HCT116 (cell line): Measurements from ENCODE around the gene CKMT2. TPM values are rescaled to one million over a fixed set of nuclear protein-coding genes. Genes with fewer than 3 reads are reported as not detected.

Experiments used
- ATAC-seq: fragments of 200-7000 bp; cut with Tn5 transposase; 2 replicates; pipeline ENCODE4 v1.9.1; 2020; ENCODE audit warnings: mild to moderate bottlenecking, moderate library complexity
- BruUV-seq: library from RNA; stranded (reverse); fragments of 400-500 nt; replicated peaks from 2 replicates; lab custom pipeline; 2021; lab: Mats Ljungman, UMichigan
- CTCF ChIA-PET: fragments of 300-600 bp; sonication (Branson Sonifier 250); formaldehyde crosslinking; loops from one replicate; lab custom pipeline; 2021; ENCODE audit warnings: antibody characterized with exemption; lab: Charles Lee
- POLR2A ChIA-PET: fragments of 300-600, 350-600 bp; sonication (Branson Sonifier 250); formaldehyde crosslinking; loops from one replicate; lab custom pipeline; 2021; ENCODE audit warnings: antibody characterized with exemption; lab: Charles Lee
- RAD21 ChIA-PET, 2 experiments: fragments of 300-600 bp; sonication (Branson Sonifier 250); formaldehyde crosslinking; loops; one replicate each; lab custom pipeline; 2023; ENCODE audit warnings: low total read pairs in 2 of 2; ENCODE audit not compliant: uncharacterized antibody in 2 of 2, unreplicated experiment in 2 of 2, low non-redundant PET in 1 of 2; lab: Charles Lee
- DNase-seq: peaks from one replicate; pipeline ENCODE4 v3.0.0-alpha.2; 2010; ENCODE audit warnings: low read depth, low spot score
- H2AFZ ChIP-seq: fragments of 200-600 bp; shearing (Covaris generic), sonication (generic); 2 replicates; pipeline ENCODE4 v1.6.1; 2017; ENCODE audit warnings: low read depth, mixed run types, mixed read lengths, antibody characterized with exemption, low read length; ENCODE audit not compliant: poor library complexity, severe bottlenecking
- H3K27ac ChIP-seq: 2 replicates; pipeline ENCODE4 v1.5.1; 2012; ENCODE audit warnings: low read depth, low read length
- H3K27me3 ChIP-seq: fragments of 200-600 bp; sonication (generic); 2 replicates; pipeline ENCODE4 v1.6.1; 2016; ENCODE audit warnings: mixed run types, low read length, mixed read lengths; ENCODE audit not compliant: insufficient read depth
- H3K36me3 ChIP-seq, 2 experiments: fragments of 200-500 bp in 1 of 2; fragments of 200-600 bp in 1 of 2; sonication (Bioruptor generic) in 1 of 2; sonication (generic) in 1 of 2; 2 replicates each; pipeline versions ENCODE4 v1.5.1 to v1.6.1; 2014 to 2016; ENCODE audit warnings: low read length in 2 of 2, inconsistent platforms in 1 of 2, mixed read lengths in 1 of 2, mixed run types in 1 of 2; ENCODE audit not compliant: insufficient read depth in 2 of 2, control insufficient read depth in 1 of 2
- H3K4me1 ChIP-seq, 2 experiments: fragments of 200-600 bp in 1 of 2; sonication (generic) in 1 of 2; 2 replicates each; pipeline versions ENCODE4 v1.5.1 to v1.6.1; 2012 to 2017; ENCODE audit warnings: low read length in 2 of 2, inconsistent platforms in 1 of 2, mild to moderate bottlenecking in 1 of 2, mixed read lengths in 1 of 2, mixed run types in 1 of 2, moderate library complexity in 1 of 2; ENCODE audit not compliant: insufficient read depth in 2 of 2, control insufficient read depth in 1 of 2
- H3K4me2 ChIP-seq: fragments of 200-600 bp; sonication (generic); 2 replicates; pipeline ENCODE4 v1.6.1; 2017; ENCODE audit warnings: mixed run types, low read length, mixed read lengths
- H3K4me3 ChIP-seq, 2 experiments: fragments of 200-600 bp in 1 of 2; sonication (generic) in 1 of 2; replicated peaks in 1 of 2; 2 replicates each; pipeline ENCODE4 v1.5.1; 2011 to 2016; ENCODE audit warnings: low read length in 2 of 2, control low read depth in 1 of 2, low read depth in 1 of 2, mild to moderate bottlenecking in 1 of 2, mixed read lengths in 1 of 2, mixed run types in 1 of 2
- H3K79me2 ChIP-seq: fragments of 200-600 bp; sonication (generic); 2 replicates; pipeline ENCODE4 v1.6.1; 2017; ENCODE audit warnings: mild to moderate bottlenecking, mixed run types, low read length, moderate library complexity, mixed read lengths; ENCODE audit not compliant: insufficient read depth
- H3K9ac ChIP-seq: fragments of 200-600 bp; sonication (generic); 2 replicates; pipeline ENCODE4 v1.6.1; 2016; ENCODE audit warnings: low read length, mixed read lengths
- H3K9me2 ChIP-seq: fragments of 200-600 bp; sonication (generic), shearing (Covaris generic); 2 replicates; pipeline ENCODE4 v1.6.1; 2017; ENCODE audit warnings: mixed run types, mild to moderate bottlenecking, moderate library complexity; ENCODE audit not compliant: insufficient read depth
- H3K9me3 ChIP-seq, 2 experiments: fragments of 200-500 bp in 1 of 2; fragments of 200-600 bp in 1 of 2; sonication (Bioruptor generic) in 1 of 2; sonication (generic) in 1 of 2; 2 replicates each; pipeline ENCODE4 v1.6.1; 2014 to 2017; ENCODE audit warnings: low read length in 2 of 2, mixed read lengths in 2 of 2, inconsistent platforms in 1 of 2, low read depth in 1 of 2, mild to moderate bottlenecking in 1 of 2, mixed run types in 1 of 2, moderate library complexity in 1 of 2; ENCODE audit not compliant: control insufficient read depth in 1 of 2, insufficient read depth in 1 of 2
- H4K20me1 ChIP-seq: fragments of 200-600 bp; sonication (generic), shearing (Covaris generic); 2 replicates; pipeline ENCODE4 v1.6.1; 2017; ENCODE audit warnings: mixed run types, mild to moderate bottlenecking, moderate library complexity; ENCODE audit not compliant: insufficient read depth
- CBX3 ChIP-seq: IDR thresholded peaks from 2 replicates; pipeline ENCODE4 v1.6.1; 2012; ENCODE audit warnings: low read depth
- CEBPB ChIP-seq: IDR thresholded peaks from 2 replicates; pipeline ENCODE4 v1.6.1; 2012; ENCODE audit warnings: low read depth
- EGR1 ChIP-seq: IDR thresholded peaks from 2 replicates; pipeline ENCODE4 v1.6.1; 2012; ENCODE audit warnings: low read depth
- ELF1 ChIP-seq: IDR thresholded peaks from 2 replicates; pipeline ENCODE4 v1.6.1; 2012; ENCODE audit warnings: low read depth, borderline replicate concordance
- EZH2phosphoT487 ChIP-seq: fragments of 200-600 bp; IDR thresholded peaks from 2 replicates; pipeline ENCODE4 v1.6.1; 2018; ENCODE audit warnings: antibody characterized with exemption, borderline replicate concordance
- FOSL1 ChIP-seq: IDR thresholded peaks from 2 replicates; pipeline ENCODE4 v1.6.1; 2012; ENCODE audit warnings: low read depth
- JUND ChIP-seq: IDR thresholded peaks from 2 replicates; pipeline ENCODE4 v1.6.1; 2012
- POLR2A ChIP-seq: IDR thresholded peaks from 2 replicates; pipeline ENCODE4 v1.7.0; 2011; ENCODE audit warnings: borderline replicate concordance; ENCODE audit not compliant: insufficient read depth, insufficient read length; ENCODE audit errors: extremely low read depth
- POLR2AphosphoS5 ChIP-seq: IDR thresholded peaks from 2 replicates; pipeline ENCODE4 v1.6.1; 2011; ENCODE audit warnings: mild to moderate bottlenecking, low read depth, low read length, moderate library complexity
- SIN3A ChIP-seq: IDR thresholded peaks from 2 replicates; pipeline ENCODE4 v1.6.1; 2012; ENCODE audit warnings: low read depth
- SP1 ChIP-seq: IDR thresholded peaks from 2 replicates; pipeline ENCODE4 v1.6.1; 2012; ENCODE audit warnings: low read depth
- SRF ChIP-seq: IDR thresholded peaks from 2 replicates; pipeline ENCODE4 v1.6.1; 2012; ENCODE audit warnings: low read depth
- TCF7L2 ChIP-seq: IDR thresholded peaks from 2 replicates; pipeline ENCODE4 v1.7.0; 2011; ENCODE audit warnings: borderline replicate concordance, inconsistent platforms; ENCODE audit not compliant: insufficient read depth, insufficient read length; ENCODE audit errors: extremely low read depth
- YY1 ChIP-seq: IDR thresholded peaks from 2 replicates; pipeline ENCODE4 v1.6.1; 2011; ENCODE audit warnings: low read length, low read depth, moderate library complexity, mild to moderate bottlenecking; ENCODE audit not compliant: insufficient replicate concordance; ENCODE audit errors: extremely low read depth
- ZFX ChIP-seq: fragments of 450-650 bp; IDR thresholded peaks from 2 replicates; pipeline ENCODE4 v1.6.1; 2017
- ZNF274 ChIP-seq: fragments of 200-500 bp; sonication (Bioruptor generic); IDR thresholded peaks from 2 replicates; pipeline ENCODE4 v1.6.1; 2014; ENCODE audit warnings: mild to moderate bottlenecking, low read depth, low read length, inconsistent platforms
- intact Hi-C: fragments of 100-400 bp; cut with micrococcal nuclease; formaldehyde crosslinking; loops from 2 replicates; pipeline ENCODE4 v1.10.0; 2022
- total RNA-seq: library from RNA; stranded (reverse); gene quantifications from one replicate; pipeline ENCODE4 v1.2.1, GENCODE V29; 2021; ENCODE audit not compliant: unreplicated experiment
- TF ChIP-seq, protein P1 (sequence below): IDR thresholded peaks from 2 replicates; pipeline ENCODE4 v1.6.1; 2012; ENCODE audit warnings: low read depth
- TF ChIP-seq, protein P2 (sequence below): IDR thresholded peaks from 2 replicates; pipeline ENCODE4 v1.6.1; 2012
- TF ChIP-seq, protein P3 (sequence below), 3 experiments: fragments of 200-600 bp in 1 of 3; sonication (generic) in 1 of 3; IDR thresholded peaks in 2 of 3; conservative IDR thresholded peaks in 1 of 3; 2 replicates each; pipeline ENCODE4 v1.5.1; 2012 to 2017; ENCODE audit warnings: low read depth in 2 of 3, low read length in 2 of 3, antibody characterized with exemption in 1 of 3, borderline replicate concordance in 1 of 3, control low read depth in 1 of 3, mild to moderate bottlenecking in 1 of 3, mixed read lengths in 1 of 3, mixed run types in 1 of 3, moderate library complexity in 1 of 3; ENCODE audit not compliant: insufficient read depth in 1 of 3
- TF ChIP-seq, protein P4 (sequence below): IDR thresholded peaks from 2 replicates; pipeline ENCODE4 v1.6.1; 2012

The CKMT2 gene
- total RNA-seq, 1 experiment from 2014 or later: not detected

DNA sequence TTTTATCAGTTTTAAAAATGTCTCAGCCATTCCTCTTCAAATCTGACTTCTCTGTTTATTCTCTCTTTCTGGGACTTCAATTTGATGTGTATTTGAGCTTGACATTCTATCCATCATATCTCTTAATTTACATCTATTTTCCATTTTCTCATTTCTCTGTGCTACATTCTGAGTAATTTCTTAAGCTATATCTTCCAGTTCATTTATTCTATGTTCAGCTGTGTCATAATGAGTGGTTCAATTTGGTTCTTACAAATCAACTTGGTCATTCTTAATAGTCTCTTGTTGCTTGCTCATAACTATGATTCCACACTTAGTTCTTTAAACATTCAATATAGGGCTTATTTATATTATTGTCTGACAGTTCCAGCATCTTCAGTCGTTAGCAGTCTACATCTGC, 16.9 kb downstream of the CKMT2 start (continued):
- TF ChIP-seq, protein P1, sequence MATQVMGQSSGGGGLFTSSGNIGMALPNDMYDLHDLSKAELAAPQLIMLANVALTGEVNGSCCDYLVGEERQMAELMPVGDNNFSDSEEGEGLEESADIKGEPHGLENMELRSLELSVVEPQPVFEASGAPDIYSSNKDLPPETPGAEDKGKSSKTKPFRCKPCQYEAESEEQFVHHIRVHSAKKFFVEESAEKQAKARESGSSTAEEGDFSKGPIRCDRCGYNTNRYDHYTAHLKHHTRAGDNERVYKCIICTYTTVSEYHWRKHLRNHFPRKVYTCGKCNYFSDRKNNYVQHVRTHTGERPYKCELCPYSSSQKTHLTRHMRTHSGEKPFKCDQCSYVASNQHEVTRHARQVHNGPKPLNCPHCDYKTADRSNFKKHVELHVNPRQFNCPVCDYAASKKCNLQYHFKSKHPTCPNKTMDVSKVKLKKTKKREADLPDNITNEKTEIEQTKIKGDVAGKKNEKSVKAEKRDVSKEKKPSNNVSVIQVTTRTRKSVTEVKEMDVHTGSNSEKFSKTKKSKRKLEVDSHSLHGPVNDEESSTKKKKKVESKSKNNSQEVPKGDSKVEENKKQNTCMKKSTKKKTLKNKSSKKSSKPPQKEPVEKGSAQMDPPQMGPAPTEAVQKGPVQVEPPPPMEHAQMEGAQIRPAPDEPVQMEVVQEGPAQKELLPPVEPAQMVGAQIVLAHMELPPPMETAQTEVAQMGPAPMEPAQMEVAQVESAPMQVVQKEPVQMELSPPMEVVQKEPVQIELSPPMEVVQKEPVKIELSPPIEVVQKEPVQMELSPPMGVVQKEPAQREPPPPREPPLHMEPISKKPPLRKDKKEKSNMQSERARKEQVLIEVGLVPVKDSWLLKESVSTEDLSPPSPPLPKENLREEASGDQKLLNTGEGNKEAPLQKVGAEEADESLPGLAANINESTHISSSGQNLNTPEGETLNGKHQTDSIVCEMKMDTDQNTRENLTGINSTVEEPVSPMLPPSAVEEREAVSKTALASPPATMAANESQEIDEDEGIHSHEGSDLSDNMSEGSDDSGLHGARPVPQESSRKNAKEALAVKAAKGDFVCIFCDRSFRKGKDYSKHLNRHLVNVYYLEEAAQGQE: no peak

DNA sequence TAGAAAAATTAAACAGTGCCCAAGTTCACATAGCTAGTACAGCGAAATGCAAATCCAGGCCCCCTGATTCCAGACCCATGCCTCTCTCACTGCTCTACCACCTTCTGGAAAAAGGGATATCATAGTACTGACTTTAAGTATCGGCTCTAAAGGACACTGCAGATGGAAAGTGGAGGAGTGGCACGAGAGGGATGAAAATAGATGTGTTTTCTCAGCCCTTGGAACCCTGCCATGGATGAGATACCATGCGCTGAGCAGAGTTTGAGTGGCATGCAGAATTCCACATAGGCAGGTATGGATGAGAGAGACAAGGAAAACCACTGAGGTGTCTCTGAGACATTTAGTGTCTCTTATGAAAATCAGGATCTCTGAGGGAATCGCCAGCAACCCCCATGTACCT, 18.8 kb downstream of the CKMT2 start:
- ChIA-PET RAD21 (no interaction called here), POLR2A (no interaction called here), CTCF (no interaction called here)
- no peak overlapping the region for H3K4me2 ChIP-seq
- H3K36me3 ChIP-seq: no peaks in the 10 kb centered on the region
- TF ChIP-seq ELF1: no peak
- TF ChIP-seq, protein P2, sequence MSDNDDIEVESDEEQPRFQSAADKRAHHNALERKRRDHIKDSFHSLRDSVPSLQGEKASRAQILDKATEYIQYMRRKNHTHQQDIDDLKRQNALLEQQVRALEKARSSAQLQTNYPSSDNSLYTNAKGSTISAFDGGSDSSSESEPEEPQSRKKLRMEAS: no peak
- no peak for TF ChIP-seq JUND
- no peak for TF ChIP-seq TCF7L2
- TF ChIP-seq SP1: no peak
- no peak for TF ChIP-seq EZH2phosphoT487
- no peak for TF ChIP-seq ZNF274
- TF ChIP-seq FOSL1: no peak
- no peak for TF ChIP-seq EGR1
- TF ChIP-seq, protein P3, sequence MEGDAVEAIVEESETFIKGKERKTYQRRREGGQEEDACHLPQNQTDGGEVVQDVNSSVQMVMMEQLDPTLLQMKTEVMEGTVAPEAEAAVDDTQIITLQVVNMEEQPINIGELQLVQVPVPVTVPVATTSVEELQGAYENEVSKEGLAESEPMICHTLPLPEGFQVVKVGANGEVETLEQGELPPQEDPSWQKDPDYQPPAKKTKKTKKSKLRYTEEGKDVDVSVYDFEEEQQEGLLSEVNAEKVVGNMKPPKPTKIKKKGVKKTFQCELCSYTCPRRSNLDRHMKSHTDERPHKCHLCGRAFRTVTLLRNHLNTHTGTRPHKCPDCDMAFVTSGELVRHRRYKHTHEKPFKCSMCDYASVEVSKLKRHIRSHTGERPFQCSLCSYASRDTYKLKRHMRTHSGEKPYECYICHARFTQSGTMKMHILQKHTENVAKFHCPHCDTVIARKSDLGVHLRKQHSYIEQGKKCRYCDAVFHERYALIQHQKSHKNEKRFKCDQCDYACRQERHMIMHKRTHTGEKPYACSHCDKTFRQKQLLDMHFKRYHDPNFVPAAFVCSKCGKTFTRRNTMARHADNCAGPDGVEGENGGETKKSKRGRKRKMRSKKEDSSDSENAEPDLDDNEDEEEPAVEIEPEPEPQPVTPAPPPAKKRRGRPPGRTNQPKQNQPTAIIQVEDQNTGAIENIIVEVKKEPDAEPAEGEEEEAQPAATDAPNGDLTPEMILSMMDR (IDR thresholded peaks at IDR 0.05 in 2 of 3, conservative IDR thresholded peaks at IDR 0.05 in 1 of 3; ENCODE audit: borderline replicate concordance in 1 of 3, insufficient read depth in 1 of 3, low read depth in 2 of 3, low read length in 2 of 3): no peak
- TF ChIP-seq YY1: no peak
- TF ChIP-seq POLR2AphosphoS5: no peak
- TF ChIP-seq, protein P4, sequence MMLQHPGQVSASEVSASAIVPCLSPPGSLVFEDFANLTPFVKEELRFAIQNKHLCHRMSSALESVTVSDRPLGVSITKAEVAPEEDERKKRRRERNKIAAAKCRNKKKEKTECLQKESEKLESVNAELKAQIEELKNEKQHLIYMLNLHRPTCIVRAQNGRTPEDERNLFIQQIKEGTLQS: no peak
- no peak for TF ChIP-seq SIN3A
- TF ChIP-seq SRF: no peak
- TF ChIP-seq CBX3: no peak
- TF ChIP-seq ZFX: no peak
- no peak for TF ChIP-seq CEBPB
- no peak for TF ChIP-seq POLR2A
- H3K27ac ChIP-seq: no peak overlapping the region
- H3K4me1 ChIP-seq: peaks cover 14 to 19% of the 10 kb centered on the region in 2 experiments
- no peaks in the 10 kb centered on the region for H3K79me2 ChIP-seq
- H3K9me2 ChIP-seq: no peaks in the 10 kb centered on the region
- no peak overlapping the region for H3K9ac ChIP-seq
- H3K9me3 ChIP-seq: no peaks in the 10 kb centered on the region
- intact Hi-C loops: no loop called here
- H3K4me3 ChIP-seq: no peak overlapping the region
- no peaks in the 10 kb centered on the region for H3K27me3 ChIP-seq
- H4K20me1 ChIP-seq: no peaks in the 10 kb centered on the region
- DNase-seq (no peak), ATAC-seq (no peak)
- no TSS peak for BruUV-seq
- no peak overlapping the region for H2AFZ ChIP-seq
